Stimulated activated CD4-positive, alpha-beta T cell treated with anti-CD3 and anti-CD28 coated beads, Interleukin-4, amount 100 ng/mL, for 24 hours (primary cell): ENCODE data around the gene SNX3.
"Not testable (repeated sequence)": the region's sequence is repeated elsewhere in the genome, so short reads cannot be mapped to it uniquely, and the experiment has no call there.

Experiments used
- DNase-seq: peaks from one replicate; pipeline ENCODE4 v3.0.0-alpha.2; 2020

Gene SNX3

GRCh38 chr6:108260809-108261569 is at the start of gene SNX3:
Gene SNX3 (minus strand): TSS chr6:108261040. CDS start chr6:108260921, 119 bp downstream.
- DNase-seq = peak; percentile 89

GRCh38 chr6:108309844-108310243 is 49.0 kb upstream of the SNX3 start:
- DNase-seq = no peak

- not testable (repeated sequence) for DNase-seq
Observed at GRCh38 chr6:108308641-108309040, 47.8 kb upstream of the SNX3 start.

- DNase-seq = no peak
Observed at GRCh38 chr6:108304646-108305045, 43.8 kb upstream of the SNX3 start.

GRCh38 chr6:108302386-108302785 is 41.5 kb upstream of the SNX3 start:
- no peak for DNase-seq

GRCh38 chr6:108295676-108296075 is 34.8 kb upstream of the SNX3 start:
- DNase-seq = no peak

- peak; percentile 88 for DNase-seq
Observed at GRCh38 chr6:108294727-108295625, 34.1 kb upstream of the SNX3 start, which contains the start of gene AFG1L. Gene AFG1L (plus strand): TSS chr6:108295054. CDS start chr6:108295080, 26 bp downstream.

- no peak for DNase-seq
Observed at GRCh38 chr6:108294297-108294726, 33.5 kb upstream of the SNX3 start.

GRCh38 chr6:108293527-108294296 is 32.9 kb upstream of the SNX3 start:
- DNase-seq = no peak

- not testable (repeated sequence) for DNase-seq
Observed at GRCh38 chr6:108292561-108292960, 31.7 kb upstream of the SNX3 start.

- DNase-seq = no peak
Observed at GRCh38 chr6:108291091-108291490, 30.3 kb upstream of the SNX3 start.

- DNase-seq = no peak
Observed at GRCh38 chr6:108288742-108289141, 27.9 kb upstream of the SNX3 start.

- no peak for DNase-seq
Observed at GRCh38 chr6:108287373-108287772, 26.5 kb upstream of the SNX3 start.

GRCh38 chr6:108286366-108286765 is 25.5 kb upstream of the SNX3 start:
- DNase-seq = no peak

- no peak for DNase-seq
Observed at GRCh38 chr6:108285381-108285780, 24.5 kb upstream of the SNX3 start.

- DNase-seq = no peak
Observed at GRCh38 chr6:108277831-108278230, 17.0 kb upstream of the SNX3 start.

GRCh38 chr6:108277295-108277694 is 16.5 kb upstream of the SNX3 start:
- DNase-seq = no peak

GRCh38 chr6:108275976-108276375 is 15.1 kb upstream of the SNX3 start:
- DNase-seq = no peak

- no peak for DNase-seq
Observed at GRCh38 chr6:108274546-108274945, 13.7 kb upstream of the SNX3 start.

GRCh38 chr6:108269955-108270354 is 9.1 kb upstream of the SNX3 start:
- not testable (repeated sequence) for DNase-seq

- no peak for DNase-seq
Observed at GRCh38 chr6:108268845-108269244, 8.0 kb upstream of the SNX3 start.

GRCh38 chr6:108263371-108263770 is 2.5 kb upstream of the SNX3 start:
- DNase-seq = no peak
